Activated naive CD8-positive, alpha-beta T cell treated with anti-CD3 and anti-CD28 coated beads, Interleukin-2, amount 50 U/mL, for 16 hours (primary cell): ENCODE measurements around the gene MYOF.
"Not testable (repeated sequence)": the region's sequence is repeated elsewhere in the genome, so short reads cannot be mapped to it uniquely, and the experiment has no call there.

Experiments used
- DNase-seq: peaks from one replicate; pipeline ENCODE4 v3.0.0-alpha.2; 2020; ENCODE audit warnings: low read depth, low spot score

MYOF gene

DNA sequence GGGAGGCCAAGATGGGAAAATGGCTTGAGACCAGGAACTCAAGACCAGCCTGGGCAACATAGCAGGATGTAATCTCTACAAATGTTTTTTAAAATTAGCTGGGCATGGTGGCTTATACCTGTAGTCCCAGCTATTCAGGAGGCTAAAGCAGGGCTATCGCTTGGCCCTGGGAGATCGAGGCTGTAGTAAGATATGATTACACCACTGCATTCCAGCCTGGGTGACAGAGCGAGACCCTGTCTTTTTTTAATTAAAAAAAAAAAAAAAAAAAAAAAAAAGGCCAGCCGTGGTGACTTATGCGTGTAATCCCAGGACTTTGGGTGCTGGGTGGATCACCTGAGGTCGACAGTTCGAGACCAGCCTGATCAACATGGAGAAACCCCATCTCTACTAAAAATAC is 27.4 kb downstream of the MYOF start:
- no peak for DNase-seq

- no peak for DNase-seq
Measured at GRCh38 chr10:93454146-93454545, 28.0 kb downstream of the MYOF start.

DNA sequence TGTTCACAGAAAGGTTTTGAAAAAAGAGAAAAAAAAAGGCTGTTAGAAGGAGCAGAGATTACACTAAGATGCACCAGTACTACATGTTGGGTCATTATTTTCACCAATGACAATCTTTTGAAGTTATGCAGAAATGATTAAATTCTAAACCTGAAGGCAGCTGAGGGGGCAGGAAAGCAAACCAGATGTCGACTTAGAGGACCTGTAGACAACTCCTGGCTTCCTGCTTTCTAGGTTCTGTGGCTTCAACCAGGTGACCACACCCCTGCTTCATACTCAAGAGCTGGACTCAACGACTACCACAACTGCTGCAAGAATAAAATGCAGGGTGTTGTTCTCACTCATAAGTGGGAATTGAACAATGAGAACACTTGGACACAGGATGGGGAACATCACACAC is 30.0 kb downstream of the MYOF start:
- no peak for DNase-seq

DNA sequence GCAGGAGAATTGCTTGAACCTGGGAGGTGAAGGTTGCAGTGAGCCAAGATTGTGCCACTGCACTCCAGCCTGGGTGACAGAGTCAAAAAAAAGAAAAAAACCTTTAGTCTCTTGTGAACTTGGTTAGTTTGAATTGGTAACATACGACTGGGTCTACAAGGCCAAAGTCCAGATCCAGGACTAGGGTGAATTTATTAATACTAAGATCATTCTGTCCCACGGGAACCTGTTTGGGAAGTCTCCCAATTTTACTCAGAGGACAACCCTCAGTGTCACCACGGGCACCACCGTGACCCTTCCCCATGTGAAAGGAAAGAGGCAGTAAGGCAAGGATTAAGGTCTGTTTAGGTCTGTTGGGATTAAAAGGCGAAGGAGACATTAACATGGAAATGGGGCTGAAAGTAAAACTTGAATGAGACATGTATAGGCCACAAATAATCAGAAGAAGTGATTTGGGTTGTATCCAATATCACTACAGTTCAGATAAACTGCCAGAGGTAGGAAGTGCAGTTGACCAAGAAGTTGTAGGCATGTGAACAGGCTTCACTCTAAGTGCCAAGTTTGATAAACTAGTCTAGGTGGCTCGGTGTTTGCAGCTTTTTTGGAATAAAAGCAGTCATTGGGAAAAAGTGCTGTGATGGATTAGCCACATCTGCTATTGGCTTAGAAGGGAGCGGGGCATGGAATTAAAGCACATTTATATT is 30.7 kb downstream of the MYOF start:
- DNase-seq: no peak

DNA sequence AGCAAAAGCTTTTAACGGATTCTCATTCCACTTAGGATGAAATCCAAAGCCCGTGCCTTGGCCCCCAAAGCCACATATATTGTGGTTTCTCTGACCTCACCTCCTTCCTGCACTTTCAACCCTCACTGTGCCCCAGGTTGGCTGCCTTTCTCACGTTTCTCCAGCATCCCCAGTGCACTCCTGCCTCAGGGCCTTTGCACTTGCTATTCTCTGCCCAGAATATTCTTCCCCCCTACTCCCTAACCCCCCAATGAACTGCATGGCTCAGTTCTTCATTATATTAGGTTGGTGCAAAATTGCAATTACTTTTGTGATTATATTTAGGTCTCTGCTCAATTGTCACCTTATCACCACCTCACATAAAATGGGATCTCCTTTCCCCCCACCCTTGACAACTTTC is 34.2 kb downstream of the MYOF start:
- DNase-seq: no peak

GRCh38 chr10:93447019-93447418 is 35.1 kb downstream of the MYOF start:
- DNase-seq: no peak

GRCh38 chr10:93445978-93446720 is 36.0 kb downstream of the MYOF start:
- DNase-seq: no peak

GRCh38 chr10:93445097-93445960 is 36.8 kb downstream of the MYOF start:
- no peak for DNase-seq

- DNase-seq: no peak
Measured at GRCh38 chr10:93443481-93443880, 38.7 kb downstream of the MYOF start.

GRCh38 chr10:93442721-93443120 is 39.4 kb downstream of the MYOF start:
- not testable (repeated sequence) for DNase-seq

DNA sequence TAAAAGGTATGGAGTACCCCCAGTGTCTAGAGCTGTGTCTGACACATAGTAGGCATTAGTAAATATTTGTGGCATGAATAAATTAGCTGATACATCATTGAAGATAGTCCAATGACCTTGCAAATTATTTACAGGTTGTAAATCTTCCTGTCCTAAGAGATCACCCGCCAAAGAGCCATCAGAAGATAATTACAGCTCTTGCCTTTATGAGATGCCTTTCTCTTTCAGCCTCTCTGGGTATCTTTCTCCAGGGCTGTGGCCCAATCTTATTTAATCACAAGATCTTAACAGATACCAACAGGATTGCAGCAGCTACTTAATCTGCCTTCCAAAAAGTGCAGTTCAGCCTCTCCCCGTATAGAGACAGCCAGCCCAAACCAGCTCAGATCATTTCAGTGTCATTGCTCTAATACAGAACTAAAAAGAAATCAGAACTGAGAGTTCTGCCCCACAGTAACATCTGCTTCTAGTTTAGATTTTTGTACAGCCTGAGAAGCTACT is 41.5 kb downstream of the MYOF start:
- no peak for DNase-seq

DNA sequence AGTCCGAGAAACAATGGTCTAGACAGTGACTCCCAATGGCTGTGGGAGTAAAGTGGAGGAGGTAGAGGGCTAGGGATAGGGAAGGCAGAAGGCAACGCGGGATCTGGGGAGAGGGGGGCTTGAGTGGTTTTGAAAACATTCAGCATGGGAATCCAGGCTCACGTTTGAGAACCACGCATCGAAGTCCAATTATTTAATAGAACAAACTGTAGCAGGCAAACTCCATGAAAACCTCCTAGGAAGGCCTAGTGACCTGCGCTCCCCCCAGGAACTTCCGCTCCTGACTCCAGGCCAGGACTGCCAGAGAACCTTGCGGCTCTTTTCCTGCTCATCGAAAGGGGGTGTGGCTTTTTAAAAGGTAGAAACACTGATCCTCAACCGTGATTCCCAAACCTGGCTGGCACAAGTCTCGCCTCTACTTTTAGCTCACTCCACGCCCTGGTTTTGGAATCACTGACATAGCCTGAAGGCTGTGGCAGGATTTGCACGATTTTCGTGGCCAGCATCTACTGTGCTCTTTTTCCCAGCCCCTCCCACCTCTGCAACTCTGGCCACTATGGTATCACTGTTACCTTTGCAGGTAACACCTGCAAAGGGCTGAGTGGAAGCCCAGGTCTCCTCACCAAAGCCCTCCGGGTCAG is 43.4 kb downstream of the MYOF start:
- DNase-seq: no peak

GRCh38 chr10:93437946-93438612 is 44.1 kb downstream of the MYOF start:
- DNase-seq: no peak

DNA sequence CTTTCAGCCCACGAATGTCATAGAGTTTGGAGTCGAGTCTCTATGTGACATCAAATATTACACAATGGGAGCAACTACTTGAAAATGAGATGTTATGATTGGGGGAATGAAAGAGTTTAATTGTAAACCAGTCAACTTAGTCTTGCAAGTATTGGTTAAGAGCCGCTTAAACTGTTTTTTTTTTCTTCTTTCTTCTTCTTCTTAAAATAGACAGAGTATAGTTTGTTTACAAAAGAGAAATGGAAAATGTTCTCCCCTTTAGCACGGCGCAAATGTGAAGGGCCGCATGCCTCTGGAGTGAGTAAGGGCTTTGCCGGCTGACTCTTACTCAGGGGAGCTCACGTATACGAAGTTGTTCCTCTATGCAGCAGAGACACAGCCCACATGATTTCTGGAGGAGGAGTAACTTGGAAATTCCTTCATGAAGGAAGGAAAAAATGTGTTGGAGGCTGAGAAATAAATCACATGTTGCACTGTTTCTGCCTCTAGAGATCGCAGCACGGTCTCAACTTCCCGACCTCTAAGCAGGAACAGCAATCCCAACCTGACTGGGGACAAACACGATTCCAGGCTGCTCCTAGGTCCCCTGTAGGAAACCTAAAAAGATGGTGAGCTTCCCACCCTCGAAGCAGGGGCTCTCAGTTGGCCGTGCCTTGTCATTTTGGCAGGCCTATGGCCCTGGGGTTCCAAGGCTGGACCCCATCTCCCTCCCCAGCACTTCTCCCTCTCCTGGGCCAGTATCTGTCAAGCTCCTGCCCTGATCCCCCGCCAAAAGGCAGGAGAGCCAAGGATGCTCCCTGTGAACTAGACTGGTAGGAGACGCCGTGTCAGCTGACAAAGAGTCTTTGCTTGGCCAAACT is 44.8 kb downstream of the MYOF start:
- no peak for DNase-seq

DNA sequence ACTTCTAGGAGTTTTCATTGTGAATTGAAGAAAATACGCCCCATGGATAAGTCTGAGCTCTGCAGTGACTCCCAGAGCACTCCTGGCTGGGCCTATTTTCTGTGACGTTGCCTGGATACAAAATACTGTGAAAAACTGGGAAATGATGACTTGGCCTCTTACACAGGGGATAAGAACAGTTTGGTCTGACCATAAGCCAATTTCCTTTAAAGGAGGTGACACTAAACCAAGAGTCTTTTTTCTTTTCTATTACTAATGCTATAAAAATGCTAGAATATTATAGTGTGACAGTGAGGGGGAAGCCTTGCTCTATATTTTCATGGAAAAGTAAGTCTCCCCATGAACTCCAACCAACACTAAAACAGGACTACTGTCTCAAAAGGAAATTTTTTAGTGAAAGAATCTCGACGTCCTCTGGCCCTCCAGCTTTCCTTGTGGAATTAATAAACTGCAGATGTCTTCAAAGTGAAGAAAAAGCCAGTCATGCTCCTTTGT is 45.5 kb downstream of the MYOF start:
- no peak for DNase-seq

DNA sequence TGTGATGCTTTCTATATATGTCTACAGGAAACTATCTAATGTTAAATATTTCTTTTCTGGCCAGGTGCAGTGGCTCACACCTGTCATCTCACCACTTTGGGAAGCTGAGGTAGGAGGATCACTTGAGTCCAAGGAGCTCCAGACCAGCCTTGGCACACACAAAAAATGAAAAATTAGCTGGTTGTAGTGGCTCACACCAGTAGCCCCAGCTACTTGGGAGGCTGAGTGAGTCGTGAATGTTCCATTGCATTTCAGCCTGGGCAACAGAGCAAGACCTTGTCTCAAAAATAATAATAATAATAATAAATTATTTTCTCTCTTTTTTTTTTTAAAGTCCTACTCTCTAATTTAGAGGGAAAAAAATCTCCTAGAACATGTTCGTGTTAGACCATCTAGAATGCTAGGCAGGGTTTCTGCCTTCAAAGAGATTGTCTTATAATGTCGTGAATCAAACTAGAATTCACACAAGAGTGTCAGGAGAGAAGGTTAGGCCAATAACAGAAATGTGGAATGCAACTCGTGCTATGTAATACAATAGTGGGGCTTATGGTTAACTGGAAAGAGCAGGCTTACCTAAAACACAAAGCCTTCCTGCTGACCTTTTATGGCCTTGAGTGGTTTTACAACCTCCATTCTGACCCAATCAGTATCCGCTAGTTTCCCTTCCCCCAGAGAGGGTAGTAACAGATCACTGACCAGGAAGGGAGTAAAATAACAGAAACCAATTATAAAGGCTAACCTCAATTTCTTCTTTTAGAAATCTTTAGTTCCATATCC is 46.3 kb downstream of the MYOF start:
- no peak for DNase-seq

DNA sequence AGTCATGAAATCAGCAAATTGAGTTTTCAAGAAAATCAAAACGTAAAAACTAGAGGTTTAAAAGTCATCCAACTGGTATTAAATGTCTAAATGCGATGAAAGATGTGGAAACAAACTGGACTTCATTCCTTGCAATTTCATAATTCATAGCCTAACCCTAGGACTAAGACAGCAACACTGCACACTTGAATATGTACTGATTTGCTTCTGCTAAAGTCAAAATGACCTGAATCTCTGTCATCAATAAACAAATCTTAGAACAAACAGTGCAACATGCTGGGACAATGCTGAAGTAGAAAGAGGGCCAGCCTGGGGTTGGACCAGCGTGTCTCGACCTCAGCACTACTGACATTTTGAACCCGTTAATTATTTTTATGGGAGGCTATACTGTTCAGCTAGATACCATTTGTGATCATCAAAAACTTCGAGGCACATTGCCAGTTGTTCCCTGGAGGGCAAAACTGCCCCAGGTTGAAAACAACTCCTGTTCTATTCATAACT is 47.1 kb downstream of the MYOF start:
- DNase-seq: no peak

- no peak for DNase-seq
Measured at GRCh38 chr10:93431361-93431760, 50.8 kb downstream of the MYOF start.

DNA sequence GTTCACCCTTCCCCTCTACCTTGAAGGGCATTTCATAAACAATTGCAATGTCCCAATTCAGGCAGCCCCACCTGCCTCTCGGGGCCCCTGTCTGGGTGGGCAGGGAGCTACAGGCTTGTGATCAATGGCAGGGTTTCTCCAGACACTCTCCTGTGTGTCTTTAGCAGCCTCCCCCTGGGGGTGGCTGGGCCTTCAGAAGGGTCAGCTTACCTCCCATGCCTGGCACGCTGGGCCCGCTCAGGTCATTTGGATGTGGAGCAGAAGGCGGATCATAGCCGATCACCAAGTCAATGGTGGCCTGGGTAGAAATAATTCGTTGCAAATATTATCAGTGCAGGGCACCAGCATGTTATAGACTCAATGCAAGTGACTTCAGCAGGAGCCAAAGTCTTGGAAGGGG is 56.3 kb downstream of the MYOF start:
- no peak for DNase-seq
